Liver (tissue), 9 donors: Measurements from ENCODE around the gene KRTAP4-16. TPM values are rescaled to one million over a fixed set of nuclear protein-coding genes. Genes with fewer than 3 reads are reported as not detected.

Experiments used
- DNase-seq: peaks from one replicate; pipeline ENCODE4 v3.0.0-alpha.2; 2017; ENCODE audit warnings: low spot score
- H3K27ac ChIP-seq, 2 donors: one replicate each; pipeline ENCODE4 v1.7.0; 2013; ENCODE audit warnings: inconsistent platforms in 2 of 2, low read length in 2 of 2, control low read depth in 1 of 2, low read depth in 1 of 2, mild to moderate bottlenecking in 1 of 2
- H3K27me3 ChIP-seq, 4 donors: one replicate each; pipeline versions ENCODE4 v1.6.1 to v1.7.0; 2013; ENCODE audit warnings: low read length in 3 of 4, inconsistent platforms in 1 of 4, mild to moderate bottlenecking in 1 of 4, moderate library complexity in 1 of 4; ENCODE audit not compliant: control insufficient read depth in 4 of 4, insufficient read depth in 4 of 4
- H3K36me3 ChIP-seq, 4 donors: one replicate each; pipeline versions ENCODE4 v1.6.1 to v1.7.0; 2013; ENCODE audit warnings: low read length in 3 of 4, mild to moderate bottlenecking in 3 of 4, low read depth in 1 of 4, moderate library complexity in 1 of 4; ENCODE audit not compliant: control insufficient read depth in 4 of 4, insufficient read depth in 3 of 4
- H3K4me1 ChIP-seq, 4 donors: one replicate each; pipeline versions ENCODE4 v1.6.1 to v1.7.0; 2013; ENCODE audit warnings: low read length in 3 of 4, mild to moderate bottlenecking in 3 of 4, moderate library complexity in 1 of 4; ENCODE audit not compliant: control insufficient read depth in 4 of 4, insufficient read depth in 4 of 4
- H3K4me3 ChIP-seq, 3 donors: one replicate each; pipeline versions ENCODE4 v1.6.1 to v1.7.0; 2013; ENCODE audit warnings: low read length in 3 of 3, control low read depth in 1 of 3, low read depth in 1 of 3, mild to moderate bottlenecking in 1 of 3
- H3K9ac ChIP-seq, 2 donors: one replicate each; pipeline ENCODE4 v1.7.0; 2013; ENCODE audit warnings: low read length in 2 of 2, mild to moderate bottlenecking in 2 of 2, moderate library complexity in 2 of 2, control low read depth in 1 of 2, low read depth in 1 of 2
- H3K9me3 ChIP-seq, 4 donors: one replicate each; pipeline versions ENCODE4 v1.6.1 to v1.7.0; 2013; ENCODE audit warnings: low read length in 3 of 4; ENCODE audit not compliant: control insufficient read depth in 4 of 4
- ATF3 ChIP-seq: IDR thresholded peaks from 2 replicates; pipeline ENCODE4 v1.6.1; 2016; ENCODE audit warnings: antibody characterized with exemption
- CTCF ChIP-seq: fragments of 150-350 bp; IDR thresholded peaks from 2 replicates; pipeline ENCODE4 v1.5.1; 2017; ENCODE audit warnings: improper control_type of control experiment, low read depth, low read length; ENCODE audit not compliant: missing input control
- EGR1 ChIP-seq, 2 donors: IDR thresholded peaks; 2 replicates each; pipeline ENCODE4 v1.6.1; 2016 to 2018; ENCODE audit warnings: antibody characterized with exemption in 2 of 2, low read depth in 2 of 2
- FOXA1 ChIP-seq: IDR thresholded peaks from 2 replicates; pipeline ENCODE4 v1.6.1; 2016; ENCODE audit warnings: antibody characterized with exemption
- FOXA2 ChIP-seq: IDR thresholded peaks from 2 replicates; pipeline ENCODE4 v1.6.1; 2016; ENCODE audit warnings: antibody characterized with exemption
- GABPA ChIP-seq, 2 donors: IDR thresholded peaks in 1 of 2; conservative IDR thresholded peaks in 1 of 2; 2 replicates each; pipeline ENCODE4 v1.6.1; 2016; ENCODE audit warnings: antibody characterized with exemption in 2 of 2, mild to moderate bottlenecking in 1 of 2, moderate library complexity in 1 of 2
- HNF4A ChIP-seq, 2 donors: conservative IDR thresholded peaks; 2 replicates each; pipeline ENCODE4 v1.6.1; 2016; ENCODE audit warnings: antibody characterized with exemption in 2 of 2, mild to moderate bottlenecking in 2 of 2
- HNF4G ChIP-seq: IDR thresholded peaks from 2 replicates; pipeline ENCODE4 v1.6.1; 2016; ENCODE audit warnings: antibody characterized with exemption
- JUND ChIP-seq, 2 donors: IDR thresholded peaks; 2 replicates each; pipeline ENCODE4 v1.6.1; 2016; ENCODE audit warnings: antibody characterized with exemption in 2 of 2
- MAX ChIP-seq: IDR thresholded peaks from 2 replicates; pipeline ENCODE4 v1.6.1; 2016; ENCODE audit warnings: antibody characterized with exemption
- NR2F2 ChIP-seq: IDR thresholded peaks from 2 replicates; pipeline ENCODE4 v1.6.1; 2016; ENCODE audit warnings: antibody characterized with exemption
- RAD21 ChIP-seq, 2 donors: IDR thresholded peaks; 2 replicates each; pipeline ENCODE4 v1.6.1; 2016; ENCODE audit warnings: antibody characterized with exemption in 2 of 2, mild to moderate bottlenecking in 2 of 2
- REST ChIP-seq: IDR thresholded peaks from 2 replicates; pipeline ENCODE4 v1.6.1; 2016; ENCODE audit warnings: antibody characterized with exemption, mild to moderate bottlenecking
- RXRA ChIP-seq, 2 donors: IDR thresholded peaks; 2 replicates each; pipeline ENCODE4 v1.6.1; 2017 to 2018; ENCODE audit warnings: antibody characterized with exemption in 2 of 2, mild to moderate bottlenecking in 1 of 2
- SP1 ChIP-seq: IDR thresholded peaks from 2 replicates; pipeline ENCODE4 v1.6.1; 2018; ENCODE audit warnings: antibody characterized with exemption, mild to moderate bottlenecking
- TAF1 ChIP-seq: conservative IDR thresholded peaks from 2 replicates; pipeline ENCODE4 v1.6.1; 2016; ENCODE audit warnings: antibody characterized with exemption, mild to moderate bottlenecking
- YY1 ChIP-seq: IDR thresholded peaks from 2 replicates; pipeline ENCODE4 v1.6.1; 2016; ENCODE audit warnings: antibody characterized with exemption, mild to moderate bottlenecking
- ZBTB33 ChIP-seq: IDR thresholded peaks from 2 replicates; pipeline ENCODE4 v1.6.1; 2016; ENCODE audit warnings: antibody characterized with exemption
- WGBS: extraction: QIAGEN DNeasy Blood & Tissue Kit; methylation state at CpG from one replicate; pipeline ENCODE4 v1.1.7; 2013; 5-methylcytosine and 5-hydroxymethylcytosine counted together
- polyA plus RNA-seq, 2 donors: library from polyadenylated mRNA; stranded (reverse) in 1 of 2; unstranded in 1 of 2; fragments of 200-250 nt in 1 of 2; fragments of >200 nt in 1 of 2; fragmentation: Nextera tagmentation in 1 of 2; extraction: Ambion mirVana in 1 of 2; gene quantifications; one replicate each; pipeline versions ENCODE4 v1.2.1 to v1.2.3, GENCODE V29; 2013 to 2015
- total RNA-seq, 2 donors: library from RNA; depleted of rRNA; stranded (reverse); fragments of >200 nt; gene quantifications; one replicate each; pipeline ENCODE4 v1.2.3, GENCODE V29; 2014
- donor health status: healthy.
- donor health status: healthy.
- donor health status: healthy.
- donor health status: healthy.
- donor health status: healthy.

Gene KRTAP4-16
- total and polyA plus RNA-seq, 4 donors, result not detected

- peaks cover 0 to 2% (median 0%) of the 10 kb centered on the region in 4 donors for H3K27me3 ChIP-seq
- no peaks in the 10 kb centered on the region for H3K36me3 ChIP-seq
- no peaks in the 10 kb centered on the region for H3K4me1 ChIP-seq
- no peak overlapping the region for H3K9ac ChIP-seq
- H3K4me3 ChIP-seq, result no peak overlapping the region
- H3K27ac ChIP-seq, result no peak overlapping the region
- WGBS, result 83% methylated on average over 3 of the region's 3 CpGs
- TF ChIP-seq SP1, result no peak
- no peak for TF ChIP-seq FOXA1
- TF ChIP-seq MAX, result no peak
- TF ChIP-seq RAD21 (IDR thresholded peaks at IDR 0.05), result no peak
- no peak for TF ChIP-seq GABPA (IDR thresholded peaks at IDR 0.05 in 1 of 2, conservative IDR thresholded peaks at IDR 0.05 in 1 of 2)
- no peak for TF ChIP-seq ATF3
- no peak for DNase-seq
- no peaks in the 10 kb centered on the region for H3K9me3 ChIP-seq
Observed at GRCh38 chr17:41131979-41132378, 30.0 kb upstream of the KRTAP4-16 start.

- TF ChIP-seq RAD21 (IDR thresholded peaks at IDR 0.05) (no peak), GABPA (IDR thresholded peaks at IDR 0.05 in 1 of 2, conservative IDR thresholded peaks at IDR 0.05 in 1 of 2) (no peak), SP1 (no peak), ZBTB33 (no peak), JUND (IDR thresholded peaks at IDR 0.05) (no peak), TAF1 (no peak), NR2F2 (no peak), MAX (no peak), FOXA2 (no peak), RXRA (IDR thresholded peaks at IDR 0.05) (no peak), FOXA1 (no peak)
- H3K27me3 ChIP-seq, result no peaks in the 10 kb centered on the region
- no peaks in the 10 kb centered on the region for H3K9me3 ChIP-seq
- DNase-seq, result no peak
- no peak overlapping the region for H3K4me3 ChIP-seq
- H3K4me1 ChIP-seq, result no peaks in the 10 kb centered on the region
- H3K27ac ChIP-seq, result no peak overlapping the region
- no peaks in the 10 kb centered on the region for H3K36me3 ChIP-seq
- H3K9ac ChIP-seq, result no peak overlapping the region
- 57% methylated on average over 1 of the region's 1 CpG for WGBS
Observed at GRCh38 chr17:41127371-41127770, 25.4 kb upstream of the KRTAP4-16 start.

GRCh38 chr17:41126412-41126811 lies 24.4 kb upstream of the KRTAP4-16 start:
- no peak for TF ChIP-seq ATF3
- no peak for TF ChIP-seq HNF4G
- TF ChIP-seq FOXA2, result no peak
- TF ChIP-seq TAF1, result no peak
- no peak for TF ChIP-seq EGR1 (IDR thresholded peaks at IDR 0.05; ENCODE audit: low read depth in 2 of 2)
- TF ChIP-seq YY1, result no peak
- no peak for TF ChIP-seq SP1
- TF ChIP-seq GABPA (IDR thresholded peaks at IDR 0.05 in 1 of 2, conservative IDR thresholded peaks at IDR 0.05 in 1 of 2), result no peak
- TF ChIP-seq NR2F2, result no peak
- no peak for TF ChIP-seq RAD21 (IDR thresholded peaks at IDR 0.05)
- no peak for TF ChIP-seq RXRA (IDR thresholded peaks at IDR 0.05)
- TF ChIP-seq REST, result no peak
- no peak for TF ChIP-seq CTCF
- no peak for TF ChIP-seq HNF4A (conservative IDR thresholded peaks at IDR 0.05)
- no peak for TF ChIP-seq FOXA1
- TF ChIP-seq MAX, result no peak
- Histone ChIP-seq H3K4me1 (no peaks in the 10 kb centered on the region), H3K4me3 (no peak overlapping the region), H3K36me3 (no peaks in the 10 kb centered on the region), H3K9me3 (no peaks in the 10 kb centered on the region), H3K27me3 (no peaks in the 10 kb centered on the region), H3K9ac (no peak overlapping the region), H3K27ac (no peak overlapping the region)
- 75% methylated on average over 3 of the region's 3 CpGs for WGBS
- no peak for DNase-seq
